Measurements from ENCODE around the gene MOB3C.

Gene MOB3C

GRCh38 chr1:46569884-46570725 lies 46.5 kb downstream of the MOB3C start:
- ATAC-seq, result no peak

GRCh38 chr1:46569116-46569515 lies 47.5 kb downstream of the MOB3C start:
- no peak for ATAC-seq

GRCh38 chr1:46568461-46568891 lies 48.1 kb downstream of the MOB3C start:
- no peak for ATAC-seq

GRCh38 chr1:46563341-46563740 lies 53.3 kb downstream of the MOB3C start:
- no peak for ATAC-seq

GRCh38 chr1:46562498-46562897 lies 54.1 kb downstream of the MOB3C start:
- no peak for ATAC-seq

- no peak for ATAC-seq
Measured at GRCh38 chr1:46558966-46559365, 57.6 kb downstream of the MOB3C start.

GRCh38 chr1:46558141-46558963 lies 58.3 kb downstream of the MOB3C start:
- no peak for ATAC-seq
